ENCODE data around the gene SLC48A1. TPM values are rescaled to one million over a fixed set of nuclear protein-coding genes. Genes with fewer than 3 reads are reported as not detected.

SLC48A1 gene
- total and polyA plus RNA-seq, 2 experiments from 2014 or later = 26.2 to 29.2 TPM

DNA sequence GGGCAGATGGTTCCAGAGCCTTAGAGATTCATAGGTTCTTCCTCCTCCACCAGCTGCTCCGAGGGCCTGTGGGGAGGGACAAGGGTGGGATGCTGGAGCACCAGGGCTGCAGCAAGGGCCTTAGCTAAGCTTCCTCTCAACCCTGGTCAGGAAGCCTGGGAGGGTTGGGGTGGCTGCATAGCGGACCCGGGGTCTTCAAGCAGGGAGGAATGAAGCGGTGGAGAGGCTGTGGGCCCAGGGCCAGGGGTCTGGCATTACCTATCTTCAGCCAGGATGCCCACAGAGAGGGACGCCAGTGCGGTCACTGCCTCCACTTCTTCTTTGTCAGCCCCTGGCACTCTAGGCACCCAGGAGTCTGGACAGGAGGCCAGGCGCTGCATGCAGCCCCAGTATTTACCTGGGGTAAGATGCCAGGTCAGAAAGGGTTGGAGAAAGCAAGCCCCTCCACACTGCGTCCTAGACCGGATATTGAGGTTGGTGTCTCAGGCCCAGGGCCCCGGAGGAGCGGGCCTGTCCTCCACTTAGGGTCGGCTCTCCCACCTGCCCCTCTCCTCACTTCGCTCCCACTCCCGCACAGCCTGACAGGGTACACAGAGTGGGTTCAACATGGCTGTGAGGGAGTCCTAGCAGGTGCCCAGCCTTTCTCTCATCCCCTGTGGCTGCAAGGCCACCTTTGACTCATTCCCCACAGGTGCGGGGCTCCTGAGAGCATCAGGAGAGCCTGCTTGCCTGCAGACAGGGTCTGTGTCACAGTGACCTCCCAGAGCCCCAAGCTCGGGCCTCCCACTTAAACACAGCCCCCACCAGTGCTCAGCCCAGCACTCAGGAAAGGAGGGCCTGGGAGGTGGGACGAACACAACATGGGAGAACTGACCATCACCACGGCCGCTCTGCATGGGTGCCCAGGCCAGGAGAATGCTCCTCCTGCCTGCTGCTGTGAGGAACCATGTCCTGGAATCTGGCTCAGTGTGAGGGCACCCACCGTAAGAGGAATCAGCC is 11.1 kb downstream of the SLC48A1 start:
- H3K36me3 ChIP-seq = peaks cover 41% of the 10 kb centered on the region
- TF ChIP-seq, protein P1, sequence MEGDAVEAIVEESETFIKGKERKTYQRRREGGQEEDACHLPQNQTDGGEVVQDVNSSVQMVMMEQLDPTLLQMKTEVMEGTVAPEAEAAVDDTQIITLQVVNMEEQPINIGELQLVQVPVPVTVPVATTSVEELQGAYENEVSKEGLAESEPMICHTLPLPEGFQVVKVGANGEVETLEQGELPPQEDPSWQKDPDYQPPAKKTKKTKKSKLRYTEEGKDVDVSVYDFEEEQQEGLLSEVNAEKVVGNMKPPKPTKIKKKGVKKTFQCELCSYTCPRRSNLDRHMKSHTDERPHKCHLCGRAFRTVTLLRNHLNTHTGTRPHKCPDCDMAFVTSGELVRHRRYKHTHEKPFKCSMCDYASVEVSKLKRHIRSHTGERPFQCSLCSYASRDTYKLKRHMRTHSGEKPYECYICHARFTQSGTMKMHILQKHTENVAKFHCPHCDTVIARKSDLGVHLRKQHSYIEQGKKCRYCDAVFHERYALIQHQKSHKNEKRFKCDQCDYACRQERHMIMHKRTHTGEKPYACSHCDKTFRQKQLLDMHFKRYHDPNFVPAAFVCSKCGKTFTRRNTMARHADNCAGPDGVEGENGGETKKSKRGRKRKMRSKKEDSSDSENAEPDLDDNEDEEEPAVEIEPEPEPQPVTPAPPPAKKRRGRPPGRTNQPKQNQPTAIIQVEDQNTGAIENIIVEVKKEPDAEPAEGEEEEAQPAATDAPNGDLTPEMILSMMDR (IDR thresholded peaks at IDR 0.05; ENCODE audit: low read depth, low read length) = no peak
- no peaks in the 10 kb centered on the region for H3K9me3 ChIP-seq (ENCODE audit: low read depth)
- H3K4me1 ChIP-seq (ENCODE audit: low read depth) = no peaks in the 10 kb centered on the region
- H3K27ac ChIP-seq = peak overlapping the region; percentile 43
- H3K4me3 ChIP-seq = no peak overlapping the region
- DNase-seq (ENCODE audit: low read depth in 1 of 2, low spot score in 1 of 2) = no peak
- H3K27me3 ChIP-seq = no peaks in the 10 kb centered on the region

DNA sequence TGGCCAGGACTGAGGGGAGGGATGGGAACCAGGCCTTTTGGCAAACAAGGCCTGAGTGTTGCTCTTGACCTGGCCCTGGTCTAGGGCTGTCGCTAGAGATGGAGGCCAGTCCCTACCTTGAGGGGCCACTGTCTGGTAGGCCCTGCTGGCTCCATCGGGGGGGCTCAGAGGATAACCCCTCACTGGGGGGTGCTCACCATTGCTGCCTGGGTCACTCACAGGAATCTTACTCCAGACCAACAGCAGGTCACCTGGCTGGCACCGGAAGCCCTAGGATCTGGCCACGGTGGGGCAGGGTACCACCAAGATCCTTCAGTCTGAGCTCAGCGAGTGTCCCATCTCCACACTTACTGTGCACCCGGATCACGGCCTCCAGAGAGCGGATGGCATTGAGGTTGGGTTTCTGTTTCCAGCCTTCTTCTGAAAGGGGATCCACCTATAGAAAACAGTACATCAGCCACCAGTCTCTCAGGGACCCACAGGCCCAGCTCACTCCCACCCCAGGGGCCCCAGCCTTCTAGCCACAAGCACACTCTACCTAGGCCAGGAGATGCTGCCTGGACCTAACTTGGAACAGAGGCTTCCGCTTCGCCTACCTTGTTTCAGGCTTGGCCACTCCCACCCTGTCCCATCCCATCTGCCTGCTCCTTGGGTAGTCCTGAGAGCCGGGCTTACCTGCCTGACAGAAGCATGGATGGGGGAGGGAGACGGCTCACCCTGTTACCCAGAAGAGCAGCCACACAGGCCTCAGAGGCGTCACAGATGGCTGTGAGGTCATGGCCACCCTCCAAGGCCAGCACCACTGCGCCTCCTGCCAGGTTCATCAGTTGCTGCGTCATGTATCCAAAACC is 12.2 kb downstream of the SLC48A1 start:
- Histone ChIP-seq H3K27me3 (no peaks in the 10 kb centered on the region), H3K9me3 (ENCODE audit: low read depth) (no peaks in the 10 kb centered on the region), H3K4me3 (no peak overlapping the region), H3K4me1 (ENCODE audit: low read depth) (no peaks in the 10 kb centered on the region), H3K27ac (no peak overlapping the region), H3K36me3 (peaks cover 50% of the 10 kb centered on the region)
- no peak for DNase-seq (ENCODE audit: low read depth in 1 of 2, low spot score in 1 of 2)
- TF ChIP-seq, protein P1 (IDR thresholded peaks at IDR 0.05; ENCODE audit: low read depth, low read length) = no peak

DNA sequence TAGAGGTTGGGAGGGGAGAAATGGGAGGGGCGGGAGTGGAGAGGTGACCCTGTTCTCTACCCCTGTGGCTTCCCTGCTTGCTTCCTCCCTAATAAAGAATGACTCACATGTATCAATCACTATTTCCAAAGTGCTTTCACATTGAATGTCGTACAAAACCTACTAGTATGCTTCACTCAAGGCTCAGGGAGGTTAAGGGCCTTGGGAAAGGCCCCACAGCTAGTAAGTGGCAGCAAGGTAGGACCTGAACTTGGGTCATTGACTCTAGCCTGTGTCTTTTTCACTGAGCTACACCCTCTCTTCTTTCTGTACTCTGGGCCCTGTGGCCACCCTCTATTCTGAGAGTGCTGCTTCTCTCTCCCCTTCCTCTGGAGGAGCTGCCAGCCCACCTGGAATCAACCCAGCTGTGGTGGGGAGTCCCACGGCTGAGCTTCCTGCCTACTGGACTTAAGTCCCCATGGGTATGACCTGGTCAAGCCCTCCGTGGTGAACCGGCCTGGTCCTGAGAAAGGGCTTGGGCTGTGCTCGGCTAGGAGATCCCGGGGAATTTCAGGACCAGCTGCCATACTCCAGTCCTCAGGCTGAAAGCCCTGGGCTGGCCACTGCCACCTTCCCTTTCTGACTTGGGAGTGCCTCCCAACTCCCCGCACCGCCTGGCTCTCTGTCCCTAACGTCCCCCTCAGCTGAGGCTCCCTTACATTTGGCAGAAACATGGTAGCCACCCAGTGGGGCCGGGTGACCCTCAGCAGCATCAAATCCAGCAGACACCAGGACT is 13.0 kb downstream of the SLC48A1 start:
- no peaks in the 10 kb centered on the region for H3K9me3 ChIP-seq (ENCODE audit: low read depth)
- no peak for DNase-seq (ENCODE audit: low read depth in 1 of 2, low spot score in 1 of 2)
- H3K27me3 ChIP-seq = no peaks in the 10 kb centered on the region
- TF ChIP-seq, protein P1 (IDR thresholded peaks at IDR 0.05; ENCODE audit: low read depth, low read length) = no peak
- no peak overlapping the region for H3K4me3 ChIP-seq
- H3K36me3 ChIP-seq = peaks cover 50% of the 10 kb centered on the region
- no peak overlapping the region for H3K27ac ChIP-seq
- H3K4me1 ChIP-seq (ENCODE audit: low read depth) = no peaks in the 10 kb centered on the region

DNA sequence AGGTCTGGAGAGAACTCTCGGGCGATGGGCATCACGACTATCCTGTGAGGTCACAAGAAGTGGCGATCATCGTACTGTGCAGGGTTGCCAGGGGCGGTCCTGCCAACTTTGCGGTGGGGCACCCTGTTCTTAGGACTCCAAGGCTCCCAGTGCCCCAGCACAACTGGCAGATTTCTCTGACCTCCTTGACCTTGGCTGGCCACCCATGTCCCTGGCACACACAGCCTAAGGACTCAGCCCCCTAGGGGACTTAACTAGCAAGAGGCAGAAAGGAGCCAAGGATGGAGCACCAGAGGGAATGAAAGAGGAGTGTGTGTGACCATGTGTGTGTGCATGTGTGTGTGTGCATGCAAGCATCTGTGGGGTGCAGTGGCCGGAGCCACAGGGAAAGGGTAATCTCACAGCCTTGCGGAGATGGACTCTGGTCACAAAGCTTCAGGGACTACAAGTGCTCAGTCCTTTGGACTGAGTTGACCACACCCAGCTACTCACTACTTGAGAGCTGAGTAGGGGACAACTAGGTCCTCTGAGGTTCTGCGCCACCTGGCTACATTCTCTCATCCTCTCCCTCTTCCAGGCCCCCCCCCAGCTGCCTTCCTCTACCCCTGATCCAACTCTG is 13.7 kb downstream of the SLC48A1 start:
- Histone ChIP-seq H3K36me3 (peaks cover 50% of the 10 kb centered on the region), H3K4me1 (ENCODE audit: low read depth) (no peaks in the 10 kb centered on the region), H3K9me3 (ENCODE audit: low read depth) (no peaks in the 10 kb centered on the region), H3K27ac (no peak overlapping the region), H3K27me3 (no peaks in the 10 kb centered on the region), H3K4me3 (no peak overlapping the region)
- DNase-seq (ENCODE audit: low read depth in 1 of 2, low spot score in 1 of 2) = no peak
- TF ChIP-seq, protein P1 (IDR thresholded peaks at IDR 0.05; ENCODE audit: low read depth, low read length) = no peak
